ENCODE data around the gene RBM38. TPM values are rescaled to one million over a fixed set of nuclear protein-coding genes. Genes with fewer than 3 reads are reported as not detected.

The RBM38 gene
- total and polyA plus RNA-seq, 9 of the 15 experiments (the other 6 are each of a cell fraction or from before 2014, with no cell fraction given) = 0.28 to 82.4 (median 33.2) TPM

DNA sequence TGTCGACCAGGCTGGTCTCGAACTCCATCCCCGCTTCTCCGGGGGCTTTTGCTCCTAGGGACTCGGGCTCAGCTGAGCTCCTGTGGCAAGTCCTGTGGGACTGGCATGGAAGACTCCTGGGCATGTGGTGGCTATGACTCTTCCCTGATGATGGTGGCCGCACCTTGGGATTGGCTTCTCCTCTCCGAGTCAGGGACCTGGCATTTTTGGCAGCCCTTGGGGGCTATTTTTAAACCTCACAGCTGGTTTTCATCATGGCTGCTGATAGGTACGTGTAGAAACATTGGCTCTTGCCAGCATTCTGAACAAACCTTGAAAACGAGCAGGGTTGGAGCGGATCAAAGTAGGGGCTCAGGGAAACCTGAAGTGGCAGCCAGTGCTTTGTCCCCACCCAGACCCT lies 54.1 kb downstream of the RBM38 start:
- ChIA-PET CTCF (ENCODE audit: low intra/inter-chr PET ratio) (no interaction called here), POLR2A (interaction anchor here (0.9 to 1.9 kb wide), 2 partner anchors 16 to 26 kb away, joined by 5 to 9 read pairs; no protein-coding TSS in a partner anchor)
- ATAC-seq (no peak), FAIRE-seq (no peak), DNase-seq (ENCODE audit: extremely low read depth in 1 of 4, low spot score in 3 of 4) (no peak)
- Histone ChIP-seq H3K9me3 (replicated peaks; ENCODE audit: control insufficient read depth, insufficient read depth, low read depth, low read length) (0 out of 2 replicates have a peak, but pooled peaks cover 4% of the 10 kb centered on the region), H3K27ac (ENCODE audit: extremely low read depth, low read depth, low read length) (no peak overlapping the region), H3K9me1 (ENCODE audit: control insufficient read depth, insufficient read depth, low read length) (no peaks in the 10 kb centered on the region), H2AFZ (ENCODE audit: low read depth, low read length) (no peak overlapping the region), H3K27me3 (ENCODE audit: control insufficient read depth in 2 of 2, insufficient read depth in 2 of 2, low read length in 2 of 2) (no peaks in the 10 kb centered on the region), H3K9ac (ENCODE audit: insufficient read depth in 1 of 2, low read depth in 2 of 2, low read length in 2 of 2) (no peak overlapping the region), H4K20me1 (replicated peaks; ENCODE audit: control insufficient read depth, insufficient read depth, low read length) (no peaks in the 10 kb centered on the region), H3K4me1 (replicated peaks in 1 of 2; ENCODE audit: control insufficient read depth in 2 of 2, insufficient read depth in 2 of 2, low read length in 2 of 2) (peaks cover 28 to 51% of the 10 kb centered on the region in 2 experiments), H3K79me2 (ENCODE audit: control insufficient read depth, insufficient read depth, low read length) (no peaks in the 10 kb centered on the region), H3K36me3 (ENCODE audit: control insufficient read depth, insufficient read depth, low read length) (no peaks in the 10 kb centered on the region), H3K4me3 (no peak overlapping the region), H3K4me2 (ENCODE audit: insufficient read depth, low read length) (no peak overlapping the region)
- no TSS peak for BruUV-seq (replicated peaks)
- in situ Hi-C loops (cut with MboI) (no loop called here), intact Hi-C loops (cut with micrococcal nuclease) (no loop called here)
- TF ChIP-seq, protein P1, sequence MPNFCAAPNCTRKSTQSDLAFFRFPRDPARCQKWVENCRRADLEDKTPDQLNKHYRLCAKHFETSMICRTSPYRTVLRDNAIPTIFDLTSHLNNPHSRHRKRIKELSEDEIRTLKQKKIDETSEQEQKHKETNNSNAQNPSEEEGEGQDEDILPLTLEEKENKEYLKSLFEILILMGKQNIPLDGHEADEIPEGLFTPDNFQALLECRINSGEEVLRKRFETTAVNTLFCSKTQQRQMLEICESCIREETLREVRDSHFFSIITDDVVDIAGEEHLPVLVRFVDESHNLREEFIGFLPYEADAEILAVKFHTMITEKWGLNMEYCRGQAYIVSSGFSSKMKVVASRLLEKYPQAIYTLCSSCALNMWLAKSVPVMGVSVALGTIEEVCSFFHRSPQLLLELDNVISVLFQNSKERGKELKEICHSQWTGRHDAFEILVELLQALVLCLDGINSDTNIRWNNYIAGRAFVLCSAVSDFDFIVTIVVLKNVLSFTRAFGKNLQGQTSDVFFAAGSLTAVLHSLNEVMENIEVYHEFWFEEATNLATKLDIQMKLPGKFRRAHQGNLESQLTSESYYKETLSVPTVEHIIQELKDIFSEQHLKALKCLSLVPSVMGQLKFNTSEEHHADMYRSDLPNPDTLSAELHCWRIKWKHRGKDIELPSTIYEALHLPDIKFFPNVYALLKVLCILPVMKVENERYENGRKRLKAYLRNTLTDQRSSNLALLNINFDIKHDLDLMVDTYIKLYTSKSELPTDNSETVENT (CRISPR knock-in tag; IDR thresholded peaks at IDR 0.05) = no peak
- TF ChIP-seq POLR3G (IDR thresholded peaks at IDR 0.05; ENCODE audit: extremely low read depth, insufficient read length, insufficient replicate concordance) = no peak
- TF ChIP-seq, protein P2, sequence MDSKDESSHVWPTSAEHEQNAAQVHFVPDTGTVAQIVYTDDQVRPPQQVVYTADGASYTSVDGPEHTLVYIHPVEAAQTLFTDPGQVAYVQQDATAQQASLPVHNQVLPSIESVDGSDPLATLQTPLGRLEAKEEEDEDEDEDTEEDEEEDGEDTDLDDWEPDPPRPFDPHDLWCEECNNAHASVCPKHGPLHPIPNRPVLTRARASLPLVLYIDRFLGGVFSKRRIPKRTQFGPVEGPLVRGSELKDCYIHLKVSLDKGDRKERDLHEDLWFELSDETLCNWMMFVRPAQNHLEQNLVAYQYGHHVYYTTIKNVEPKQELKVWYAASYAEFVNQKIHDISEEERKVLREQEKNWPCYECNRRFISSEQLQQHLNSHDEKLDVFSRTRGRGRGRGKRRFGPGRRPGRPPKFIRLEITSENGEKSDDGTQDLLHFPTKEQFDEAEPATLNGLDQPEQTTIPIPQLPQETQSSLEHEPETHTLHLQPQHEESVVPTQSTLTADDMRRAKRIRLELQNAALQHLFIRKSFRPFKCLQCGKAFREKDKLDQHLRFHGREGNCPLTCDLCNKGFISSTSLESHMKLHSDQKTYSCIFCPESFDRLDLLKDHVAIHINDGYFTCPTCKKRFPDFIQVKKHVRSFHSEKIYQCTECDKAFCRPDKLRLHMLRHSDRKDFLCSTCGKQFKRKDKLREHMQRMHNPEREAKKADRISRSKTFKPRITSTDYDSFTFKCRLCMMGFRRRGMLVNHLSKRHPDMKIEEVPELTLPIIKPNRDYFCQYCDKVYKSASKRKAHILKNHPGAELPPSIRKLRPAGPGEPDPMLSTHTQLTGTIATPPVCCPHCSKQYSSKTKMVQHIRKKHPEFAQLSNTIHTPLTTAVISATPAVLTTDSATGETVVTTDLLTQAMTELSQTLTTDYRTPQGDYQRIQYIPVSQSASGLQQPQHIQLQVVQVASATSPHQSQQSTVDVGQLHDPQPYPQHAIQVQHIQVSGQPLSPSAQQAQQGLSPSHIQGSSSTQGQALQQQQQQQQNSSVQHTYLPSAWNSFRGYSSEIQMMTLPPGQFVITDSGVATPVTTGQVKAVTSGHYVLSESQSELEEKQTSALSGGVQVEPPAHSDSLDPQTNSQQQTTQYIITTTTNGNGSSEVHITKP (IDR thresholded peaks at IDR 0.05; ENCODE audit: partially characterized antibody) = no peak
- TF ChIP-seq STAT5B (CRISPR knock-in tag; IDR thresholded peaks at IDR 0.05) = no peak
- no peak for TF ChIP-seq ZNF316 (IDR thresholded peaks at IDR 0.05)
- TF ChIP-seq, protein P3, sequence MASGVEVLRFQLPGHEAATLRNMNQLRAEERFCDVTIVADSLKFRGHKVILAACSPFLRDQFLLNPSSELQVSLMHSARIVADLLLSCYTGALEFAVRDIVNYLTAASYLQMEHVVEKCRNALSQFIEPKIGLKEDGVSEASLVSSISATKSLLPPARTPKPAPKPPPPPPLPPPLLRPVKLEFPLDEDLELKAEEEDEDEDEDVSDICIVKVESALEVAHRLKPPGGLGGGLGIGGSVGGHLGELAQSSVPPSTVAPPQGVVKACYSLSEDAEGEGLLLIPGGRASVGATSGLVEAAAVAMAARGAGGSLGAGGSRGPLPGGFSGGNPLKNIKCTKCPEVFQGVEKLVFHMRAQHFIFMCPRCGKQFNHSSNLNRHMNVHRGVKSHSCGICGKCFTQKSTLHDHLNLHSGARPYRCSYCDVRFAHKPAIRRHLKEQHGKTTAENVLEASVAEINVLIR (CRISPR knock-in tag; IDR thresholded peaks at IDR 0.05) = no peak
- TF ChIP-seq, protein P4, sequence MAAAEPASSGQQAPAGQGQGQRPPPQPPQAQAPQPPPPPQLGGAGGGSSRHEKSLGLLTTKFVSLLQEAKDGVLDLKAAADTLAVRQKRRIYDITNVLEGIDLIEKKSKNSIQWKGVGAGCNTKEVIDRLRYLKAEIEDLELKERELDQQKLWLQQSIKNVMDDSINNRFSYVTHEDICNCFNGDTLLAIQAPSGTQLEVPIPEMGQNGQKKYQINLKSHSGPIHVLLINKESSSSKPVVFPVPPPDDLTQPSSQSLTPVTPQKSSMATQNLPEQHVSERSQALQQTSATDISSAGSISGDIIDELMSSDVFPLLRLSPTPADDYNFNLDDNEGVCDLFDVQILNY (CRISPR knock-in tag; IDR thresholded peaks at IDR 0.05) = no peak
- TF ChIP-seq PTRF (tag; IDR thresholded peaks at IDR 0.05) = no peak
- no peak for TF ChIP-seq EGR1 (conservative IDR thresholded peaks at IDR 0.05)
- TF ChIP-seq EHMT2 (IDR thresholded peaks at IDR 0.05) = no peak
- WGBS (ENCODE audit: insufficient coverage, low coverage, missing lambda C conversion rate) = 58% methylated on average over 10 of the region's 10 CpGs
